ENCODE results near the gene ASTN2.

The ASTN2 gene

DNA sequence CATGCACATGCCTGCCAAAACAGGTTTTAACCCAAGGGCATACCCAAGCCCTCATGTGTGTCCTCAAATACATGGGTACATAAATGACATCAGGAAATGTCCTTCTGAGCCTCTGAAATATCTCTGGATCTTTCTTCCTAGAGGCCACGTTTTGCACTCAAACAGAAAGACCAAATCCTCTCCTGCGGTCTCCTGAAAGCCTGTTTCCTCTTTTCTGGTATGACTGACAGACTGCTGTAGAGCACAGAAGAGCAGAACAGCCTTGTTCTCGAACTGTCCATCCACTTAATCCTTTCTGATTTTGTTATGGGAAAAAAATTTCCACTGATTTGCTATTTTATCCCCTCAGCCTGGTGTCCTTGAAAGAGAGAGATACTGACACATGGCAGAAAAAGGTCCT, 107.2 kb downstream of the ASTN2 start:
- TF ChIP-seq, protein P1, sequence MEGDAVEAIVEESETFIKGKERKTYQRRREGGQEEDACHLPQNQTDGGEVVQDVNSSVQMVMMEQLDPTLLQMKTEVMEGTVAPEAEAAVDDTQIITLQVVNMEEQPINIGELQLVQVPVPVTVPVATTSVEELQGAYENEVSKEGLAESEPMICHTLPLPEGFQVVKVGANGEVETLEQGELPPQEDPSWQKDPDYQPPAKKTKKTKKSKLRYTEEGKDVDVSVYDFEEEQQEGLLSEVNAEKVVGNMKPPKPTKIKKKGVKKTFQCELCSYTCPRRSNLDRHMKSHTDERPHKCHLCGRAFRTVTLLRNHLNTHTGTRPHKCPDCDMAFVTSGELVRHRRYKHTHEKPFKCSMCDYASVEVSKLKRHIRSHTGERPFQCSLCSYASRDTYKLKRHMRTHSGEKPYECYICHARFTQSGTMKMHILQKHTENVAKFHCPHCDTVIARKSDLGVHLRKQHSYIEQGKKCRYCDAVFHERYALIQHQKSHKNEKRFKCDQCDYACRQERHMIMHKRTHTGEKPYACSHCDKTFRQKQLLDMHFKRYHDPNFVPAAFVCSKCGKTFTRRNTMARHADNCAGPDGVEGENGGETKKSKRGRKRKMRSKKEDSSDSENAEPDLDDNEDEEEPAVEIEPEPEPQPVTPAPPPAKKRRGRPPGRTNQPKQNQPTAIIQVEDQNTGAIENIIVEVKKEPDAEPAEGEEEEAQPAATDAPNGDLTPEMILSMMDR (IDR thresholded peaks at IDR 0.05; ENCODE audit: low read depth, low read length, missing control alignments), result no peak
- DNase-seq (ENCODE audit: extremely low read depth, low read depth), result no peak
- no peak overlapping the region for H3K4me3 ChIP-seq (replicated peaks; ENCODE audit: low read depth, low read length)

DNA sequence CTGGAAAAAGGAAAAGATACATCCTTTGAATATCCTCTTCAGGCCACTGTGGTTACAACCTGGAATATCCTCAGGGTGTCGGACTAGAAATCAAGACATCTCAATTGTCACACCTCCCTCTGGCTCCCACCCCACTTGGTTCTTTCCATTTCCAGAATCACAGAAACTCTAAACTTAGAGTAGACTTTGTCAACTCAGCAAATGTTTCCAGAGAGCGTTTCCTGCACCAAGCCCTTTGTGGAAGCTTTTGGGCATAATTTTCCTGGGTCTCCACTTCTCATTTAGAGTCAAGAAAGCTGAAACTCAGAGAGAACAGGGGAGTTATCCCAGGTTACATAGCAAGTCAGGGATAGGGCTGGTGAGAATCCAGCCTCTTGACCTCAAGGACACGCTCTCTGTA, 108.8 kb downstream of the ASTN2 start:
- no peak overlapping the region for H3K4me3 ChIP-seq (replicated peaks; ENCODE audit: low read depth, low read length)
- TF ChIP-seq, protein P1 (IDR thresholded peaks at IDR 0.05; ENCODE audit: low read depth, low read length, missing control alignments), result no peak

DNA sequence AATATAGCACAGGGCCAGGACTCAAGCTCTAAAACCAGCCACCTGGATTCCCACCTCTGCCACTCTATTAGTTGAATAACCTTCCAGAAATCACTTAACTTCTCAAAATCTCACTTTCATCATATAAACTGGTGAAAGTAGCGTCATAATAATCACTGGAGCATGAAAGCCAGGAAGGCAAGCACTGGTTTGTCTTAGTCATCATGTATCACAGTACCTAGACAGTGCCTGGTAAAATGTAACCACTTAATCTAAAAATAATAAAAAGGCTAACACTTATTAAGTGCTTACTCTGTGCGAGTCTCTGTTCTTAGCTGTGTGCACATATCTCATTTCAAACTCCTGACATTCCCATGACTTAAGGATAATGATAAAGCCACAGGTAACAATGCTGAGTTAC, 109.4 kb downstream of the ASTN2 start:
- no peak overlapping the region for H3K4me3 ChIP-seq (replicated peaks; ENCODE audit: low read depth, low read length)
- no peak for DNase-seq (ENCODE audit: extremely low read depth, low read depth)
- TF ChIP-seq, protein P1 (IDR thresholded peaks at IDR 0.05; ENCODE audit: low read depth, low read length, missing control alignments), result no peak

More for the DNA sequence above, 108.8 kb downstream of the ASTN2 start:
- no peak for DNase-seq (ENCODE audit: extremely low read depth, low read depth)

DNA sequence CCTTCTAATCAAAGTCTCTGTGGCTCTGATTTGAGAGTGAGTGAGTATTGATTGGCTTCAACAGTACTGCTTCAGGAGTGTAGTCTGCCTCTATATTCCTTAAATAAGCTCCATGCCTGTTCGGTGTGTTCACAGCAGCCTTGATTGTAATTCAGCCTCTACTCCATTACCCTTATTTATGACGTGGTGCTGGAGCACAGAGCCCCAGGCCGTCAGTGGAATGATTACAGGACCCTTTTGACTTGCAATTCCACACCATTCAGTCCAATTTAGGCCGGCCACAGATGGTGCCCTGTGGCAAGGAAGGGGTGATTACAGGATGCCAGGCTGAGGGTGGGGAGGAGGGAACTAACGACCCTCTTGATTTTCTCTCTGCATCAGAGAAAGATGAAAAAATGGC, 110.3 kb downstream of the ASTN2 start:
- no peak for DNase-seq (ENCODE audit: extremely low read depth, low read depth)
- TF ChIP-seq, protein P1 (IDR thresholded peaks at IDR 0.05; ENCODE audit: low read depth, low read length, missing control alignments), result no peak
- H3K4me3 ChIP-seq (replicated peaks; ENCODE audit: low read depth, low read length), result no peak overlapping the region

DNA sequence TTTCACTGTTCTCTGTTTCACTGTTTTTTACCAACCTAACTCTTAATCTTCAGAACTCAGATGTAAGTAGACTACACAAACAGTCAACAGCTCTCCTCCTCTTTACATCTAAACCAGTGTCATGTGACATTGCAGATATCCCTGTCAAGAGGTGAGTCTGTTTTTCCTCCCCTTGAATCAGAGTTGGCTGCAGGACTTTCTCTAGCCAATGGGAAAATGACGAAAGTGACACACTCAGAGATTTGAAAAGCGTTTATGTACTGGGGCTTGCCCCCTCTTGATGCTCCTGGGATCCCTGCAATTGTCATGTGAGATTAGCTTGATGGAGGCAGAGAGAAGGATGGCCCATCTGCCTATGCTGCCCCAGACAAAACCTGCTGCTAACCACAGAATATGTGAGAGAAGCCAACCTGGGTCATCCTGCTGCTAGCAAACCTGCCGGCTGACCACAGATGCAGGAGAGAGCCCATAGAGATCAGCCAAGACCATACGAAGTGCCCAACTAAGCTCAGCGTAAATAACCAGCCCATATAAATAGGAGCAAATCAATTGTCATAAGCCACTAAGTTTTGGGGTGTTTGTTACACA, 111.1 kb downstream of the ASTN2 start:
- no peak for DNase-seq (ENCODE audit: extremely low read depth, low read depth)
- no peak overlapping the region for H3K4me3 ChIP-seq (replicated peaks; ENCODE audit: low read depth, low read length)
- TF ChIP-seq, protein P1 (IDR thresholded peaks at IDR 0.05; ENCODE audit: low read depth, low read length, missing control alignments), result no peak

DNA sequence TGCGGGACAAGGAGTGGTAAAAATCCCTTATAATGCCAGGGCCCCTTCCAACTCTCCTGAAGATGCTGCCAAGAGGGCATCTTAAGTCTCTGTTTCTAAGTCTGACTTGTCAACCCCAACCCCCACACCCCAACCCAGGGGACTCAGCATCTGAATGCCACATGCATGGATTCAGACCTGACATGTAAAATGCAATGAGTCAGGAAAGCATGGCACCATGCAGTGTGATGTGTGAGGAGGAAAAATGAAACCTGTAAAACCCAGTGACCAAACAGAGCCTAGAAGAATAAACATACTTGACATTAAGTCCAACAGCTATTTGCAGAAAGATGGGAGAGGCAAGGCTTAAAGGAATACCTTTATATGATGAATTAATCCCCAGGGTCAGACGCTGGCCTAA, 112.4 kb downstream of the ASTN2 start:
- H3K4me3 ChIP-seq (replicated peaks; ENCODE audit: low read depth, low read length), result no peak overlapping the region
- TF ChIP-seq, protein P1 (IDR thresholded peaks at IDR 0.05; ENCODE audit: low read depth, low read length, missing control alignments), result no peak
- DNase-seq (ENCODE audit: extremely low read depth, low read depth), result no peak

All from HFF-Myc (cell line).